Transverse colon (tissue), 4 donors: ENCODE measurements around the gene SEMA6C. TPM values are rescaled to one million over a fixed set of nuclear protein-coding genes. Genes with fewer than 3 reads are reported as not detected.

Experiments used
- DNase-seq: peaks from one replicate; pipeline ENCODE4 v3.0.0-alpha.2; 2019
- H3K27ac ChIP-seq, 4 donors: fragments of 200-600 bp; sonication (generic); 2 replicates each; pipeline ENCODE4 v1.5.1; 2016 to 2018; ENCODE audit warnings: inconsistent platforms in 4 of 4
- H3K27me3 ChIP-seq: fragments of 200-600 bp; sonication (generic); 2 replicates; pipeline ENCODE4 v1.5.1; 2017; ENCODE audit warnings: inconsistent platforms
- H3K36me3 ChIP-seq, 4 donors: fragments of 200-600 bp; sonication (generic); 2 replicates each; pipeline ENCODE4 v1.5.1; 2017 to 2019; ENCODE audit warnings: inconsistent platforms in 4 of 4
- H3K4me1 ChIP-seq, 4 donors: fragments of 200-600 bp; sonication (generic); 2 replicates each; pipeline ENCODE4 v1.5.1; 2017 to 2020; ENCODE audit warnings: inconsistent platforms in 4 of 4
- H3K4me3 ChIP-seq, 4 donors: fragments of 200-600 bp; sonication (generic); 1 replicate in 1 of 4; 2 replicates in 3 of 4; pipeline versions ENCODE4 v1.5.1 to v1.6.1; 2017 to 2019; ENCODE audit warnings: inconsistent platforms in 4 of 4
- H3K9me3 ChIP-seq, 2 donors: fragments of 200-600 bp; sonication (generic); 2 replicates each; pipeline ENCODE4 v1.5.1; 2017 to 2019; ENCODE audit warnings: inconsistent platforms in 2 of 2
- EP300 ChIP-seq: sonication (generic); formaldehyde crosslinking; IDR thresholded peaks from one replicate; pipeline ENCODE4 v1.6.1; 2017; ENCODE audit warnings: antibody characterized with exemption, low read depth
- POLR2A ChIP-seq: fragments of 450-650 bp; IDR thresholded peaks from one replicate; pipeline ENCODE4 v1.6.1; 2016; ENCODE audit warnings: antibody characterized with exemption, mild to moderate bottlenecking, moderate library complexity
- POLR2AphosphoS5 ChIP-seq, 3 donors: sonication (generic); formaldehyde crosslinking; IDR thresholded peaks; one replicate each; pipeline ENCODE4 v1.6.1; 2016; ENCODE audit warnings: antibody characterized with exemption in 3 of 3
- WGBS, 2 donors: methylation state at CpG; one replicate each; pipeline ENCODE4 v1.1.5; 2018; ENCODE audit warnings: low coverage in 1 of 2; 5-methylcytosine and 5-hydroxymethylcytosine counted together
- in situ Hi-C, 4 donors: fragments of 200-750 bp; cut with MboI; loops; one replicate each; pipeline versions ENCODE4 v1.15.0 to v1.15.1; 2017; ENCODE audit warnings: low sequenced_read_pairs in 3 of 4, low pct_ligation_motif_present in 1 of 4, low pct_unique_long_range_greater_than_20kb in 1 of 4
- intact Hi-C: fragments of 100-400 bp; cut with DNase I; formaldehyde crosslinking; loops from one replicate; pipeline ENCODE4 v1.15.1; 2023; ENCODE audit warnings: low total_unique reads
- total RNA-seq, 4 donors: library from RNA; depleted of rRNA; stranded (reverse); fragments of >200 nt; gene quantifications; one replicate each; pipeline ENCODE4 v1.1.0, GENCODE V29; 2016
- TF ChIP-seq, protein P1 (sequence below), 5 experiments: fragments of 200-600 bp in 3 of 5; fragments of 450-650 bp in 2 of 5; sonication (generic) in 3 of 5; IDR thresholded peaks; 1 replicate in 2 of 5; 2 replicates in 3 of 5; pipeline ENCODE4 v1.5.1; 2016 to 2017; ENCODE audit warnings: antibody characterized with exemption in 5 of 5, inconsistent platforms in 3 of 5, mild to moderate bottlenecking in 2 of 5, moderate library complexity in 1 of 5

Gene SEMA6C
- total RNA-seq, 4 donors from 2014 or later = 1.8 to 16.3 (median 2.9) TPM

DNA sequence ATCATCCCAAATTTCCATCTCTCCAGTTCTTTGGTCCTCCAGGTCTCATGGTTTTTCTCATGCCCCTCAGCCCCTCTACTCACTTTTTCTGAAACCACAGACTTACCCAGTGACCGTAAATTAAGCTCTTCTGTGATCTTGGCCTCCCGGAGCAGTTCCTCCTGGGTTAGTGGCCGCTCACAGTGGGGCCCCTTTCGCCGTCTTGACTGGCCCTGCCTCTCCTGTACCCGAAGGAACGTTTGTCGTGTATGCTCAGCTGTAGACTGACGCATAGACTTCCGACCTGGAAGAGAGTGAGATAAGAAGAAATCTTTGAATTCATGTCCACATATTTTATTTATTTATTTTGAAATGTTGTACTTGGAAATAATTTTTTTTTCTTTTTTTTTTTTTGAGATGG is 37.8 kb upstream of the SEMA6C start:
- H3K4me1 ChIP-seq = peaks cover 9 to 25% (median 16%) of the 10 kb centered on the region in 4 donors
- no peak overlapping the region for H3K4me3 ChIP-seq
- WGBS, 2 donors = 90 to 92% methylated on average over 8 to 10 of the region's 10 CpGs
- H3K9me3 ChIP-seq = no peaks in the 10 kb centered on the region
- peaks cover 0 to 60% (median 30%) of the 10 kb centered on the region in 4 donors for H3K36me3 ChIP-seq
- TF ChIP-seq POLR2AphosphoS5 (IDR thresholded peaks at IDR 0.05) = no peak
- TF ChIP-seq, protein P1, sequence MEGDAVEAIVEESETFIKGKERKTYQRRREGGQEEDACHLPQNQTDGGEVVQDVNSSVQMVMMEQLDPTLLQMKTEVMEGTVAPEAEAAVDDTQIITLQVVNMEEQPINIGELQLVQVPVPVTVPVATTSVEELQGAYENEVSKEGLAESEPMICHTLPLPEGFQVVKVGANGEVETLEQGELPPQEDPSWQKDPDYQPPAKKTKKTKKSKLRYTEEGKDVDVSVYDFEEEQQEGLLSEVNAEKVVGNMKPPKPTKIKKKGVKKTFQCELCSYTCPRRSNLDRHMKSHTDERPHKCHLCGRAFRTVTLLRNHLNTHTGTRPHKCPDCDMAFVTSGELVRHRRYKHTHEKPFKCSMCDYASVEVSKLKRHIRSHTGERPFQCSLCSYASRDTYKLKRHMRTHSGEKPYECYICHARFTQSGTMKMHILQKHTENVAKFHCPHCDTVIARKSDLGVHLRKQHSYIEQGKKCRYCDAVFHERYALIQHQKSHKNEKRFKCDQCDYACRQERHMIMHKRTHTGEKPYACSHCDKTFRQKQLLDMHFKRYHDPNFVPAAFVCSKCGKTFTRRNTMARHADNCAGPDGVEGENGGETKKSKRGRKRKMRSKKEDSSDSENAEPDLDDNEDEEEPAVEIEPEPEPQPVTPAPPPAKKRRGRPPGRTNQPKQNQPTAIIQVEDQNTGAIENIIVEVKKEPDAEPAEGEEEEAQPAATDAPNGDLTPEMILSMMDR (IDR thresholded peaks at IDR 0.05) = no peak
- no peak for TF ChIP-seq EP300
- no peak for TF ChIP-seq POLR2A
- in situ Hi-C loops = no loop called here
- intact Hi-C loops = no loop called here
- no peak overlapping the region for H3K27ac ChIP-seq
- no peaks in the 10 kb centered on the region for H3K27me3 ChIP-seq
- no peak for DNase-seq

DNA sequence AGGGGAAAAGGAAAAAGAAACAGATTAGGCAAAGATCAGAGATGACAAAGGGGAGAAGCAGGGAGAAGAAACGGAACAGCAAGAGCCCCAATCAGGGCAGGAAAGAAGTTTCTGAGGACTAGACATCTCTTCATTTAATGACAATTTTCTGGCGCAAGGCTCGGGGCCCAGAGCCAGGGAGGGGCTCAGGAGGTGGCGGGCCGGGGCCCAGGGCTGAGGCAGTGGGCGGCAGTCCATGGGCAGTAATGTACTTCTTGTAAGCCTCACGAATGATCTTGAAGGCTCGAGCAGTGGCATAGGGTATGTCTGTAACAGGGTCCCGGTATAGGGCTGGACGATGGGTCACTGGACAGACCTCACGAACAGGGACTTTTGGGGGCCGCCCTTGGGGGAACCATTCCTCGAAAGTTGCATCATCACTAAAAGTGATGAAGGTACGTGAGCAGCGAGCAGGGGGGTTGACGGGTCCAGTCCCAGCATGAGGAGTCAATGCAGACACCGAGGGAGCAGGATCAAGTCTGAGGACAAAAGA is 30.1 kb upstream of the SEMA6C start:
- H3K4me3 ChIP-seq = no peak overlapping the region
- intact Hi-C loops = no loop called here
- in situ Hi-C loops = no loop called here
- H3K9me3 ChIP-seq = no peaks in the 10 kb centered on the region
- peaks cover 0 to 57% (median 28%) of the 10 kb centered on the region in 4 donors for H3K36me3 ChIP-seq
- H3K4me1 ChIP-seq = no peaks in the 10 kb centered on the region
- TF ChIP-seq, protein P1 (IDR thresholded peaks at IDR 0.05) = no peak
- TF ChIP-seq EP300 = no peak
- TF ChIP-seq POLR2A = no peak
- no peak for TF ChIP-seq POLR2AphosphoS5 (IDR thresholded peaks at IDR 0.05)
- H3K27ac ChIP-seq = no peak overlapping the region
- WGBS, 2 donors = 96% methylated on average over 17 of the region's 17 CpGs; no CpG with 5 or more reads in 1 of the 2 donors
- no peak for DNase-seq
- no peaks in the 10 kb centered on the region for H3K27me3 ChIP-seq

DNA sequence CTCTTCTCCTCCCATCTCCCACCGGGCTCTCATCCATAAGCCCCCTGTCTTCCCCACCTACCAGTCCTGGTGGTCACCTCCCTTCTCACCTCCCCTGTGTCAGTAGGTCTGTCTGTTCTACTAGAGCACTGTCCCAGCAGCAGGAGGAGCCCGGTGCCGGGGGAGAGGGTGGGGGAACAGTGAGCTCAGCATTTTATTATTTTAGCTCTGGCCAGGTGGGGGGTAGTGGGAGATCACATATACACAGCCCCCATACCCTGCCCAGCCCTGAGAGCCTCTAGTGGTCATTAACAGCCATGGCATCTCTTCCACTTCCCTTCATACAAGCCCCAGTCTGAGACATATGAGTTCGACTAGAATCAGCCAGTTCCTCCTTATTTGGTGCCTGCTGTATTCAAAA is 29.4 kb upstream of the SEMA6C start, which contains the start of gene TMOD4:
Gene TMOD4, minus strand, starts transcription at position 119 of the 400 bp plus-strand sequence. CDS start 1,106 bp downstream, outside the sequence.
- no peaks in the 10 kb centered on the region for H3K9me3 ChIP-seq
- H3K36me3 ChIP-seq = peaks cover 0 to 49% (median 24%) of the 10 kb centered on the region in 4 donors
- intact Hi-C loops = no loop called here
- TF ChIP-seq, protein P1 (IDR thresholded peaks at IDR 0.05) = peak in 4 of 5 experiments; percentile 18 to 38 (median 35)
- no peak for TF ChIP-seq POLR2AphosphoS5 (IDR thresholded peaks at IDR 0.05)
- no peaks in the 10 kb centered on the region for H3K27me3 ChIP-seq
- WGBS, 2 donors = 25 to 67% methylated on average over 1 to 4 of the region's 4 CpGs
- no peak within 1 kb of the TSS for H3K27ac ChIP-seq
- no peaks in the 10 kb centered on the region for H3K4me1 ChIP-seq
- in situ Hi-C loops = no loop called here
- DNase-seq = no peak
- no peak within 1 kb of the TSS for H3K4me3 ChIP-seq

DNA sequence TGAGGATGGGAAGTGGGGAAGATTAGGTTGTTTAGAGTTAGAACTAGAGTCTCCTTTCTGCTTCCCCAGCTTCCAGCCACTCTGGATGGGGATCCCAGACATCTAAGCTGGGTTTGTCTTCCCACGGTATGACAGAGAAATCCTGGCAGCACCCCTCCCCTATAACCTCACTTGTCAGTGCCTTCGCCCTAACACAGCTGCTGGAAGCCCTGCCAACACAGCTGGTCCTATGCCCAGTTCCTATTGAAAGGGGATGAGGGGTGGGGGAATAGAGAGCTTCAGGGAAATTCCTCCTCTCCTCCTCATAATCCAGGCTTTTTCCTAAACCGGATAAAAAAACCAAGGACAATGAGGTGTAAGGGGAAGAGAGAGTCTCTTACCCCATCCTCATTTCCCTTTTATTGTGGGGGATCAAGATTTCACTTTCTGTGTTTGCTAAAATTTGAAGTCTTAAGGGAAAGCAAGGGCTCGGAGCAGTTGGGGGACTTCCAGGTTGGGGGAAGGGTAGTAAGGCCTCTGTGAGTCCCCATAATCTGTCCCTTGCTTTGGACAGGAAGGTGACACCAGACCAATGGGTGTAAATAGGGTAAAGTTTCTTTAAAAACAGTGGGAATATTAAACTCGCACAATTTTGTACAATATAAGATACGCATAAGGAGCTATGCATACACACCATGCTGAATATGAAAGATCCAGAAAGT is 28.8 kb upstream of the SEMA6C start:
- Histone ChIP-seq H3K4me3 (no peak overlapping the region), H3K27ac (no peak overlapping the region), H3K4me1 (no peaks in the 10 kb centered on the region), H3K9me3 (no peaks in the 10 kb centered on the region), H3K27me3 (no peaks in the 10 kb centered on the region), H3K36me3 (peaks cover 0 to 44% (median 22%) of the 10 kb centered on the region in 4 donors)
- in situ Hi-C loops (no loop called here), intact Hi-C loops (no loop called here)
- 72 to 86% methylated on average over 3 to 6 of the region's 6 CpGs for WGBS, 2 donors
- no peak for DNase-seq
- no peak for TF ChIP-seq EP300
- TF ChIP-seq, protein P1 (IDR thresholded peaks at IDR 0.05) = no peak
- no peak for TF ChIP-seq POLR2A
- no peak for TF ChIP-seq POLR2AphosphoS5 (IDR thresholded peaks at IDR 0.05)
